NT2/D1 (cell line): ENCODE measurements around the gene TPP1.

Source experiments
- DNase-seq: peaks from one replicate; pipeline ENCODE4 v3.0.0-alpha.2; 2011; ENCODE audit warnings: low read depth, low spot score
- H3K27me3 ChIP-seq: 2 replicates; pipeline ENCODE4 v1.6.0; 2011; ENCODE audit warnings: mild to moderate bottlenecking; ENCODE audit not compliant: insufficient read length, insufficient read depth
- H3K36me3 ChIP-seq: 2 replicates; pipeline ENCODE4 v1.6.1; 2011; ENCODE audit warnings: mild to moderate bottlenecking, low read length, mixed read lengths; ENCODE audit not compliant: insufficient read depth, insufficient read length
- H3K4me1 ChIP-seq: 2 replicates; pipeline ENCODE4 v1.5.1; 2011; ENCODE audit not compliant: insufficient read depth, insufficient read length
- H3K4me3 ChIP-seq: 2 replicates; pipeline ENCODE4 v1.5.1; 2011; ENCODE audit warnings: low read depth; ENCODE audit not compliant: insufficient read length
- H3K9ac ChIP-seq: 2 replicates; pipeline ENCODE4 v1.6.0; 2011; ENCODE audit warnings: low read depth; ENCODE audit not compliant: insufficient read length
- H3K9me3 ChIP-seq: 2 replicates; pipeline ENCODE4 v1.5.1; 2011; ENCODE audit warnings: mild to moderate bottlenecking, low read length; ENCODE audit not compliant: insufficient read depth
- SUZ12 ChIP-seq: IDR thresholded peaks from 2 replicates; pipeline ENCODE4 v1.6.1; 2011; ENCODE audit not compliant: insufficient read length, insufficient read depth; ENCODE audit errors: extremely low read depth
- YY1 ChIP-seq: IDR thresholded peaks from 2 replicates; pipeline ENCODE4 v1.6.1; 2011; ENCODE audit not compliant: insufficient read length, insufficient read depth
- ZNF274 ChIP-seq: IDR thresholded peaks from 2 replicates; pipeline ENCODE4 v1.6.1; 2011; ENCODE audit warnings: mild to moderate bottlenecking, low read depth, low read length

TPP1 gene

DNA sequence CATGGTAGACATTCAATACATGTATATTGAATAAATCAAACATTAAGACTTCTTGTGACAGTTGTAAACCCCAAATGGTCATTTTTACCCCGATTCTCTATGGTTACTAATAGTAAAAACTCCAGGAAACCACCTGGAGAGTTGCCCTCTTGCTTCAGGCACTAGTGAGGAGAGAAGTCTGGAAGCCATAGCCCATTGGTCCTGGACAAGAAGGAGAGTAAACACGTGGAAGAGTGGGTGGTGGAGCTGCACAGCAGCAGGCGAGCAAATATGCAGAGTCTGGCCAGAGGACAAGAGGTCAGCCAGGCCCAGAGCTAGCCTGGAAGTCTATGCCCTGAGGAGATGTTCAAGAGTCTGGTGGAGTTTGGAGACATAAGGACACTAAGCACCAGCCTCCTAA, 18.6 kb upstream of the TPP1 start:
- peaks cover 32% of the 10 kb centered on the region for H3K36me3 ChIP-seq

DNA sequence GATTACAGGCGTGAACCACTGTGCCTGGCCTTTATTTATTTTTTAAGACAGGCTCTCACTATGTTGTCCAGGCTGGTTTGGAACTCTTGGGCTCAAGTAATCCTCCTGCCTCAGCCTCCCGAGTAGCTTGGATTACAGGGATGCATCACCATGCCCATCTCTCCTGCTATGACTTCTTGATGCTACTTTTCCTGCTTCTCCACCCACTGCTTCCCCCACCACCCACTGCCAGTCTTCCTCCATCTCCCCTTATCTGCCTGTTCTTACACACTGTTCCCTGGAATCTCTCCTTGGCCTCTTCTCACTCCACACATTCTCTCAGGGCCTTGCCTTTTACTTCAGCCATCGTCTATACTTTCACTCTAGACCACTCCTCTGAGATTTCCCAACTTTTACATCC, 17.3 kb upstream of the TPP1 start:
- no peaks in the 10 kb centered on the region for H3K27me3 ChIP-seq
- no peak for TF ChIP-seq SUZ12
- no peak for TF ChIP-seq YY1
- TF ChIP-seq ZNF274: no peak
- no peak overlapping the region for H3K9ac ChIP-seq
- no peak for DNase-seq
- H3K4me1 ChIP-seq: peaks cover 2% of the 10 kb centered on the region
- no peak overlapping the region for H3K4me3 ChIP-seq
- H3K9me3 ChIP-seq: no peaks in the 10 kb centered on the region
- peaks cover 46% of the 10 kb centered on the region for H3K36me3 ChIP-seq

More for the DNA sequence above, 18.6 kb upstream of the TPP1 start:
- TF ChIP-seq YY1: no peak
- no peak for TF ChIP-seq SUZ12
- no peak for TF ChIP-seq ZNF274
- no peak for DNase-seq
- H3K9me3 ChIP-seq: no peaks in the 10 kb centered on the region
- peaks cover 4% of the 10 kb centered on the region for H3K4me1 ChIP-seq
- H3K4me3 ChIP-seq: no peak overlapping the region
- H3K9ac ChIP-seq: no peak overlapping the region
- no peaks in the 10 kb centered on the region for H3K27me3 ChIP-seq

DNA sequence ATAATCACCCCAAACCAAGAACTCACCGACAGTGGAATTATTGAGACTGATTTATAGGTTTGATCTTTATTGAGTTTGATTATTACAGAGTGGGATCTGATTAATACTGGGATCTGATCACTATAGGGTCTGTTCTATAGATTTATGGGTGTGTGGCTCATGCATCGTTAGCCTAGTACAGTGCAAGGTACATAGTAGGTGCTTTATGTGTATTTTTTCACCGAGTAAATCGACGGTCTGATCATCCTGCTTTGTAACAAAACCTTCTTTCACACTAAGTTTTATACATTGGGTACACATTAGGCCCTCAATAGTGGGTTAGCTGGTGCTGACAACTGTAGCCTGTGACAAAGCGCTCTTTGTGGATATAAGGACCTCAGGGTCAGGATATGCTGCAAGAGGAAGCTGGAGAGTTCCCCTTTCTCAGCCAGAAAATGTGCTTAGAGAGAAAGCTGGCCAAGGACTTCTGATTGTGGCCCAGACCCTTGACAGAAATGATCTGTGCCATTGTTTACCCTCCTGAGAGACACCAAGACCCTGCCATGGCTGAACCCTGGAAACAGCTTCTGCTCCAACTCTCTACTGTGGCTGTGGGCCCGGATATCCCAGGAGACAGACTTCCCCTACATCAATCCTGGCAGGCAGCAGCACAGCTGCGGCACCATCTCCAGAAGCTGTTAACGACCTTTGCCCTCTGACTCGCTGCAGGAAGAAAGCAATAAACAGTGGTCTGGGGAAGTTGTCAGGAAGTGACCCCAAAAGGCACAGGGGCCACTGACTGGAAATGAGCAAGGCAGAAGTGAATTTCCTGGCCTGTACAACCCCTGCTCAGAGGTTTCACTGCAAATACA, 16.1 kb upstream of the TPP1 start:
- Histone ChIP-seq H3K4me3 (no peak overlapping the region), H3K36me3 (peaks cover 47% of the 10 kb centered on the region), H3K9me3 (no peaks in the 10 kb centered on the region), H3K4me1 (peaks cover 2% of the 10 kb centered on the region), H3K27me3 (peaks cover 7% of the 10 kb centered on the region), H3K9ac (no peak overlapping the region)
- TF ChIP-seq SUZ12: no peak
- no peak for TF ChIP-seq YY1
- no peak for TF ChIP-seq ZNF274
- DNase-seq: no peak

DNA sequence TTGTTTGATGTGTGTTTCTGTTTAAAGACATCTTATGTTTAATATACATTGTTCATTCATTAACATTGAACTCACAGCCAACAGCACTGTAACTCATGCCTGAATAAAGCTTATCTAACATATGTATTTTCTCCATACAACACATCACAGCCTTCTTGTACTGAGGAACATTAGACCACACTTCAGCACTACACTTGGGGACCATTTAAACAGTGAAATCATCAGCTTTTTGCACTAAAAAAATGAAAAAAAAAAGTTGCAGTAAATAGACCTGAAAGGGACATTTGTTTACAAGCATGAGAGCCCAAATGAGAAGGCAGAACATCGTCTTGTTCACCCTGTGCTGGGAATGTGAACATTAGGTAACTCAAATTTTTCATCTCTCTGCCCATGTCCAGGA, 15.3 kb upstream of the TPP1 start:
- no peaks in the 10 kb centered on the region for H3K4me1 ChIP-seq
- TF ChIP-seq YY1: no peak
- TF ChIP-seq SUZ12: no peak
- no peak for TF ChIP-seq ZNF274
- H3K4me3 ChIP-seq: no peak overlapping the region
- no peaks in the 10 kb centered on the region for H3K9me3 ChIP-seq
- H3K36me3 ChIP-seq: peaks cover 47% of the 10 kb centered on the region
- H3K9ac ChIP-seq: no peak overlapping the region
- DNase-seq: no peak
- peaks cover 14% of the 10 kb centered on the region for H3K27me3 ChIP-seq

DNA sequence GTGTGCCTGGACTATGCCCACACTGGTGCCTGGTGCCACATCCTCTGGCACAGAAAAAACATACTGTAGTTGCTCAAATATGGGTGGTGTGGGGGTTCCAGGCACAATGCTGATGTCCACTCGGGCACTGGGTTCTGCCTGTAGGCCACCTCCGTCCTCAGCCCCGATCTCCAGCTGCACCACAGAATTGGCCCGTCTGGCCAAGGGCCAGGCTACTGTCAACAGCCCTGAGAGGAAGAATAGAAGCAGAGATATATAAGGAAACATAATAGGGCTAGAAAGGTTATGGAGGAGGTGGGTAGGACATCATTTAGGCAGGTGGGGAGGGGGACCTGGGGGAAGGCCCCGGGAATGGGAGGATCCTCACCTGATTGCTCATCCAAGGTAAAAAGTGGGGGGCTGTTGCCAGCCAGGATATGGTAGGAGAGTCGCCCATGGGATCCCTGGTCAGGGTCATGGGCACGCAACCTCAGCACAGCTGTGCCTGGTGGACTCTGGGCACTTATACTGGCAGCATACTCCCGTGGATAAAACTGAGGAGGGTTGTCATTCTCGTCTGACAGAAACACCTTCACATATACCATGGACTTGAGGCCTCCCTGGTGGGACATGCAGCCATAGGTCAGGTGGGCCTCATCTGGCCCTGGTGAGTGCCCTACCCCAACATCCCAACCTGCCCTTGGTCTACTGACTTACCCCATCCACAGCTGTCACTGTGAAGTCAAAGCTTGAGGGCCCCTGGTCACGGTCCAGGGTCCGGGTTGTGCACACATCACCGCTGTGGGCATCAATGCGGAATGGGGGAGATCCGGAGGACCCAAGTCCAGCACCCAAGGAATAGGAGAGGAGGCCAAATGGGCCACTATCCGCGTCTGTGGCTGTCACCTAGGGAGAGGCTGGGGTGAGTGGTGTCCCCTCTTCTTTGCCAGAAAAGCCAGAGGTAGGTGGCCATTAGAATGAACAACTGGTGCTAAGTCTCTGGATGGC, 14.5 kb upstream of the TPP1 start:
- no peak overlapping the region for H3K9ac ChIP-seq
- peaks cover 55% of the 10 kb centered on the region for H3K36me3 ChIP-seq
- no peak overlapping the region for H3K4me3 ChIP-seq
- H3K4me1 ChIP-seq: no peaks in the 10 kb centered on the region
- no peaks in the 10 kb centered on the region for H3K9me3 ChIP-seq
- H3K27me3 ChIP-seq: peaks cover 15% of the 10 kb centered on the region
- no peak for DNase-seq
- TF ChIP-seq YY1: no peak
- no peak for TF ChIP-seq SUZ12
- TF ChIP-seq ZNF274: no peak

DNA sequence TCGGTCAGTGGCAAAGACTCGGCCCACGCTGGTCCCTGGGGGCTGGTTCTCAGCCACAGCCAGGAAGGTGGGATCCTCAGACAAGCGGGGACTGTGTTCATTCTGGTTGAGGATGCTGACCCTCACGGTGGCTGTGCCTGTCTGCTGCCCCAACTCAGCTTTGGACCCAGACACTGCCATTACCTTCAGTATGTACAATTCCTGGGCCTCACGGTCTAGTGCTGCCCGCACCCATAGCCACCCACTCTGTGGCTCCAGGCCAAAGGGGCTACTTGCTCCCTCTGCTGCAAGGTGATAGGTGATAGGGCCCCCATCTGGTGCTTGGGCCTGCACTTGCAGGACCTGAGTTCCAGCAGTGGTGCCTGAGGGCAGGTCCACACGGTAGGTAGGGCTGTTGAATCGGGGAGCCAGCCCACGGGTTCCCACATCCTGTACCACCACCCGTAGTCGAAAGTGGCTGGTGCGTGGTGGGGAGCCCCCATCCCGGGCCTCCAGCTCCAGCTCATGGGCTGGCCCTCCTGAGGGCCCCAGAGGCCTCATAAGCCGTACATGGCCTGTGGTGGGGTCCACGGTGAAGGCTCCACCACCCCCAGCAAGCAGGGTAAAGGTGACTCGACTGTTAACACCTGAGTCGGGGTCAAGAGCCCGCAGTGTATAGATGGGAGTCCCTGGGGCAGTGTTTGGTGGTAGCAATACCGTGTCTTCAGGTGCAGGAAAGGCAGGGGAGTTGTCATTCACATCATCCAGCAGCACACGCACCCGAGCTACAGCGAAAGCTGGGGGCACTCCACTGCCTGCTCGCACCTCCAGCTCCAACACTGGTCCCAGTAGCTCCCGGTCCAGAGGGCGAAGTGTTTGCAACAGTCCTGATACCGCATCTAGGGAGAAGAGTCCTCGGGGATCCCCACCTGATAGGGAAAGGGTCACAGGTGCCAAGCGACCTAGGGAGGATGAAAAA, 13.2 kb upstream of the TPP1 start:
- H3K9me3 ChIP-seq: no peaks in the 10 kb centered on the region
- no peaks in the 10 kb centered on the region for H3K4me1 ChIP-seq
- peaks cover 62% of the 10 kb centered on the region for H3K36me3 ChIP-seq
- H3K4me3 ChIP-seq: no peak overlapping the region
- H3K27me3 ChIP-seq: peaks cover 15% of the 10 kb centered on the region
- no peak overlapping the region for H3K9ac ChIP-seq
- no peak for DNase-seq
- TF ChIP-seq SUZ12 (no peak), YY1 (no peak), ZNF274 (no peak)
